HCEC 1CT (cell line): Measurements from ENCODE around the gene GRAP2.

ENCODE experiments used
- DNase-seq: peaks from one replicate; pipeline ENCODE4 v3.0.0-alpha.2; 2017

GRAP2 gene

GRCh38 chr22:40019100-40019499 lies 118.2 kb downstream of the GRAP2 start:
- DNase-seq, result no peak

- no peak for DNase-seq
These were observed 120.1 kb downstream of the GRAP2 start for GRCh38 chr22:40020956-40021355.

GRCh38 chr22:40021401-40022000 lies 120.6 kb downstream of the GRAP2 start:
- no peak for DNase-seq

- DNase-seq, result no peak
These were observed 121.8 kb downstream of the GRAP2 start for GRCh38 chr22:40022536-40023240.
